Mammary epithelial cell (primary cell): ENCODE results near the gene IRF2BP1.

ENCODE experiments used
- CTCF ChIP-seq, 2 donors: IDR thresholded peaks in 1 of 2; conservative IDR thresholded peaks in 1 of 2; 2 replicates each; pipeline ENCODE4 v1.5.1; 2011 to 2012; ENCODE audit warnings: inconsistent platforms in 2 of 2, low read length in 2 of 2, mild to moderate bottlenecking in 2 of 2, control low read depth in 1 of 2, low read depth in 1 of 2; ENCODE audit not compliant: insufficient read depth in 1 of 2; ENCODE audit errors: extremely low read depth in 1 of 2
- EZH2 ChIP-seq: IDR thresholded peaks from 2 replicates; pipeline ENCODE4 v1.6.1; 2012; ENCODE audit warnings: low read length, inconsistent platforms, borderline replicate concordance

GRCh38 chr19:45847663-45848062 is 38.3 kb downstream of the IRF2BP1 start:
- TF ChIP-seq CTCF (conservative IDR thresholded peaks at IDR 0.05 in 1 of 2, IDR thresholded peaks at IDR 0.05 in 1 of 2; ENCODE audit: extremely low read depth in 1 of 2, insufficient read depth in 1 of 2, low read depth in 1 of 2, low read length in 2 of 2) (no peak), EZH2 (no peak)
